ENCODE measurements around the gene CD274.

Gene CD274

GRCh38 chr9:5450359-5451091 lies at the start of gene CD274:
TSS of gene CD274 (plus strand) at chr9:5450542. CDS start at chr9:5456114, 5,572 bp downstream.
- peaks cover 36% of the 10 kb centered on the region for H3K79me2 ChIP-seq (ENCODE audit: control insufficient read depth, insufficient read depth, low read length, unreplicated experiment)
- peak within 1 kb of the TSS; percentile 84 for H3K27ac ChIP-seq (ENCODE audit: low read depth, low read length)
- H3K36me3 ChIP-seq (ENCODE audit: insufficient read depth, low read length), result no peaks in the 10 kb centered on the region
- H2AFZ ChIP-seq (ENCODE audit: low read length, unreplicated experiment), result peak within 1 kb of the TSS; percentile 94
- no peaks in the 10 kb centered on the region for H3K27me3 ChIP-seq (ENCODE audit: insufficient read depth, low read length)
- H3K4me1 ChIP-seq (ENCODE audit: control insufficient read depth, insufficient read depth, low read length, unreplicated experiment), result peaks cover 72% of the 10 kb centered on the region
- peak within 1 kb of the TSS; percentile 81 for H3K4me3 ChIP-seq (ENCODE audit: low read depth, low read length)

GRCh38 chr9:5402217-5402616 lies 48.1 kb upstream of the CD274 start:
- H2AFZ ChIP-seq (ENCODE audit: low read length, unreplicated experiment), result no peak overlapping the region
- H3K27me3 ChIP-seq (ENCODE audit: insufficient read depth, low read length), result no peaks in the 10 kb centered on the region
- H3K79me2 ChIP-seq (ENCODE audit: control insufficient read depth, insufficient read depth, low read length, unreplicated experiment), result no peaks in the 10 kb centered on the region
- no peak overlapping the region for H3K4me3 ChIP-seq (ENCODE audit: low read depth, low read length)
- no peaks in the 10 kb centered on the region for H3K36me3 ChIP-seq (ENCODE audit: insufficient read depth, low read length)
- no peak overlapping the region for H3K27ac ChIP-seq (ENCODE audit: low read depth, low read length)
- H3K4me1 ChIP-seq (ENCODE audit: control insufficient read depth, insufficient read depth, low read length, unreplicated experiment), result no peaks in the 10 kb centered on the region

- Histone ChIP-seq H3K79me2 (ENCODE audit: control insufficient read depth, insufficient read depth, low read length, unreplicated experiment) (no peaks in the 10 kb centered on the region), H3K27me3 (ENCODE audit: insufficient read depth, low read length) (no peaks in the 10 kb centered on the region), H3K27ac (ENCODE audit: low read depth, low read length) (no peak overlapping the region), H3K36me3 (ENCODE audit: insufficient read depth, low read length) (no peaks in the 10 kb centered on the region), H3K4me3 (ENCODE audit: low read depth, low read length) (no peak overlapping the region), H2AFZ (ENCODE audit: low read length, unreplicated experiment) (no peak overlapping the region), H3K4me1 (ENCODE audit: control insufficient read depth, insufficient read depth, low read length, unreplicated experiment) (no peaks in the 10 kb centered on the region)
Observed at GRCh38 chr9:5408596-5408995, 41.7 kb upstream of the CD274 start.

GRCh38 chr9:5416953-5417352 lies 33.4 kb upstream of the CD274 start:
- no peaks in the 10 kb centered on the region for H3K4me1 ChIP-seq (ENCODE audit: control insufficient read depth, insufficient read depth, low read length, unreplicated experiment)
- H3K4me3 ChIP-seq (ENCODE audit: low read depth, low read length), result no peak overlapping the region
- no peak overlapping the region for H2AFZ ChIP-seq (ENCODE audit: low read length, unreplicated experiment)
- H3K36me3 ChIP-seq (ENCODE audit: insufficient read depth, low read length), result no peaks in the 10 kb centered on the region
- H3K27ac ChIP-seq (ENCODE audit: low read depth, low read length), result no peak overlapping the region
- H3K79me2 ChIP-seq (ENCODE audit: control insufficient read depth, insufficient read depth, low read length, unreplicated experiment), result no peaks in the 10 kb centered on the region
- no peaks in the 10 kb centered on the region for H3K27me3 ChIP-seq (ENCODE audit: insufficient read depth, low read length)

GRCh38 chr9:5418481-5418880 lies 31.9 kb upstream of the CD274 start:
- Histone ChIP-seq H3K27ac (ENCODE audit: low read depth, low read length) (no peak overlapping the region), H3K4me3 (ENCODE audit: low read depth, low read length) (no peak overlapping the region), H3K4me1 (ENCODE audit: control insufficient read depth, insufficient read depth, low read length, unreplicated experiment) (no peaks in the 10 kb centered on the region), H3K36me3 (ENCODE audit: insufficient read depth, low read length) (no peaks in the 10 kb centered on the region), H3K27me3 (ENCODE audit: insufficient read depth, low read length) (no peaks in the 10 kb centered on the region), H2AFZ (ENCODE audit: low read length, unreplicated experiment) (no peak overlapping the region), H3K79me2 (ENCODE audit: control insufficient read depth, insufficient read depth, low read length, unreplicated experiment) (no peaks in the 10 kb centered on the region)

- Histone ChIP-seq H3K27ac (ENCODE audit: low read depth, low read length) (no peak overlapping the region), H3K36me3 (ENCODE audit: insufficient read depth, low read length) (no peaks in the 10 kb centered on the region), H3K79me2 (ENCODE audit: control insufficient read depth, insufficient read depth, low read length, unreplicated experiment) (no peaks in the 10 kb centered on the region), H3K27me3 (ENCODE audit: insufficient read depth, low read length) (no peaks in the 10 kb centered on the region), H3K4me3 (ENCODE audit: low read depth, low read length) (no peak overlapping the region), H2AFZ (ENCODE audit: low read length, unreplicated experiment) (no peak overlapping the region), H3K4me1 (ENCODE audit: control insufficient read depth, insufficient read depth, low read length, unreplicated experiment) (no peaks in the 10 kb centered on the region)
Observed at GRCh38 chr9:5419987-5420386, 30.4 kb upstream of the CD274 start.

GRCh38 chr9:5421163-5421562 lies 29.2 kb upstream of the CD274 start:
- Histone ChIP-seq H3K27me3 (ENCODE audit: insufficient read depth, low read length) (no peaks in the 10 kb centered on the region), H3K4me1 (ENCODE audit: control insufficient read depth, insufficient read depth, low read length, unreplicated experiment) (no peaks in the 10 kb centered on the region)

GRCh38 chr9:5422276-5422675 lies 28.1 kb upstream of the CD274 start:
- no peaks in the 10 kb centered on the region for H3K36me3 ChIP-seq (ENCODE audit: insufficient read depth, low read length)
- no peak overlapping the region for H3K4me3 ChIP-seq (ENCODE audit: low read depth, low read length)
- H3K27me3 ChIP-seq (ENCODE audit: insufficient read depth, low read length), result no peaks in the 10 kb centered on the region
- no peak overlapping the region for H3K27ac ChIP-seq (ENCODE audit: low read depth, low read length)
- H3K79me2 ChIP-seq (ENCODE audit: control insufficient read depth, insufficient read depth, low read length, unreplicated experiment), result no peaks in the 10 kb centered on the region
- H2AFZ ChIP-seq (ENCODE audit: low read length, unreplicated experiment), result no peak overlapping the region
- no peaks in the 10 kb centered on the region for H3K4me1 ChIP-seq (ENCODE audit: control insufficient read depth, insufficient read depth, low read length, unreplicated experiment)

More at GRCh38 chr9:5421163-5421562, 29.2 kb upstream of the CD274 start:
- Histone ChIP-seq H3K79me2 (ENCODE audit: control insufficient read depth, insufficient read depth, low read length, unreplicated experiment) (no peaks in the 10 kb centered on the region), H2AFZ (ENCODE audit: low read length, unreplicated experiment) (no peak overlapping the region), H3K27ac (ENCODE audit: low read depth, low read length) (no peak overlapping the region), H3K4me3 (ENCODE audit: low read depth, low read length) (no peak overlapping the region), H3K36me3 (ENCODE audit: insufficient read depth, low read length) (no peaks in the 10 kb centered on the region)

GRCh38 chr9:5425006-5425628 lies 25.2 kb upstream of the CD274 start:
- no peaks in the 10 kb centered on the region for H3K4me1 ChIP-seq (ENCODE audit: control insufficient read depth, insufficient read depth, low read length, unreplicated experiment)
- H3K79me2 ChIP-seq (ENCODE audit: control insufficient read depth, insufficient read depth, low read length, unreplicated experiment), result no peaks in the 10 kb centered on the region
- H3K27me3 ChIP-seq (ENCODE audit: insufficient read depth, low read length), result no peaks in the 10 kb centered on the region
- H3K27ac ChIP-seq (ENCODE audit: low read depth, low read length), result no peak overlapping the region
- H2AFZ ChIP-seq (ENCODE audit: low read length, unreplicated experiment), result no peak overlapping the region
- H3K4me3 ChIP-seq (ENCODE audit: low read depth, low read length), result no peak overlapping the region
- no peaks in the 10 kb centered on the region for H3K36me3 ChIP-seq (ENCODE audit: insufficient read depth, low read length)

GRCh38 chr9:5427005-5427404 lies 23.3 kb upstream of the CD274 start:
- no peak overlapping the region for H2AFZ ChIP-seq (ENCODE audit: low read length, unreplicated experiment)
- H3K4me1 ChIP-seq (ENCODE audit: control insufficient read depth, insufficient read depth, low read length, unreplicated experiment), result no peaks in the 10 kb centered on the region
- H3K4me3 ChIP-seq (ENCODE audit: low read depth, low read length), result no peak overlapping the region
- no peak overlapping the region for H3K27ac ChIP-seq (ENCODE audit: low read depth, low read length)
- H3K36me3 ChIP-seq (ENCODE audit: insufficient read depth, low read length), result no peaks in the 10 kb centered on the region
- no peaks in the 10 kb centered on the region for H3K79me2 ChIP-seq (ENCODE audit: control insufficient read depth, insufficient read depth, low read length, unreplicated experiment)
- H3K27me3 ChIP-seq (ENCODE audit: insufficient read depth, low read length), result no peaks in the 10 kb centered on the region

- no peaks in the 10 kb centered on the region for H3K4me1 ChIP-seq (ENCODE audit: control insufficient read depth, insufficient read depth, low read length, unreplicated experiment)
Observed at GRCh38 chr9:5428172-5428571, 22.2 kb upstream of the CD274 start.

More at GRCh38 chr9:5428172-5428571, 22.2 kb upstream of the CD274 start:
- no peaks in the 10 kb centered on the region for H3K27me3 ChIP-seq (ENCODE audit: insufficient read depth, low read length)
- no peak overlapping the region for H3K27ac ChIP-seq (ENCODE audit: low read depth, low read length)
- H3K4me3 ChIP-seq (ENCODE audit: low read depth, low read length), result no peak overlapping the region
- no peaks in the 10 kb centered on the region for H3K79me2 ChIP-seq (ENCODE audit: control insufficient read depth, insufficient read depth, low read length, unreplicated experiment)
- H2AFZ ChIP-seq (ENCODE audit: low read length, unreplicated experiment), result no peak overlapping the region
- no peaks in the 10 kb centered on the region for H3K36me3 ChIP-seq (ENCODE audit: insufficient read depth, low read length)
